Right forelimb (tissue), 1 donor: ENCODE data around the gene EVI2B.
"Not testable (repeated sequence)": the region's sequence is repeated elsewhere in the genome, so short reads cannot be mapped to it uniquely, and the experiment has no call there.

Experiments
- DNase-seq: peaks from one replicate; pipeline ENCODE4 v3.0.0-alpha.2; 2018

Gene EVI2B, protein sequence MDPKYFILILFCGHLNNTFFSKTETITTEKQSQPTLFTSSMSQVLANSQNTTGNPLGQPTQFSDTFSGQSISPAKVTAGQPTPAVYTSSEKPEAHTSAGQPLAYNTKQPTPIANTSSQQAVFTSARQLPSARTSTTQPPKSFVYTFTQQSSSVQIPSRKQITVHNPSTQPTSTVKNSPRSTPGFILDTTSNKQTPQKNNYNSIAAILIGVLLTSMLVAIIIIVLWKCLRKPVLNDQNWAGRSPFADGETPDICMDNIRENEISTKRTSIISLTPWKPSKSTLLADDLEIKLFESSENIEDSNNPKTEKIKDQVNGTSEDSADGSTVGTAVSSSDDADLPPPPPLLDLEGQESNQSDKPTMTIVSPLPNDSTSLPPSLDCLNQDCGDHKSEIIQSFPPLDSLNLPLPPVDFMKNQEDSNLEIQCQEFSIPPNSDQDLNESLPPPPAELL

DNA sequence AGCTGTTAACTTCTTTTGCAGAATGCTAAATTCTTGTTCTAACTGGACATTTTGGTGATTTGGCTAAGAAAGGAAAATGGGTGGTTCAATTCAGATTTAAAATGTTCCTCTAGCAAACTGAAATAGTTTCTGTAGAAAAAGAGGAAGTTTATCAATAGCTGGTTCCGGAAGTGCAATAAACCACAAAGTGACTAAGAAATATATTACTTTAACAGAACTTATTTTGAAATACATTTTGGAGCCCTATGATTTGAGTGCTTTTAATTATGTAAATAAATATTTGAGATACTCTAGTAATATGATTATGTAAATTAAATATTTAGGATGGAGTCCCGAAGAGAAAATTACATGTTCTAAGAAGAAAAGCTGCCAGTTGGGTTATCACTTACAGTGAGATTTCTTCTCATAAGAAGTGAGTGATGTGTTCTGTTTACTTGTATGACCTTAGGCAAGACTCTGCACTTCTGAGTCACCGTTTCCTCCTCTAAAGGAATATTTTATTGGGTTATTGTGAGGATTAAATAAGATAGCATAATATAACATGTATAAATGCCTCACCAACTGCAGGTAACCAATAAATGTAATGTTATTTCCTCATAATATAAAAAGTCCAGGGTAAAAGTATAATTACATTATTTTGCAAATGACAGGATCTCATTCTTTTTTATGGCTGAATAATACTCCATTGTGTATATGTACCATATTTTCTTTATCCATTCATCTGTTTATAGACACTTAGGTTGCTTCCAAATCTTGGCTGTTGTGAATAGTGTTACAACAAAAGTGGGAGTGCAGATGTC, at the start of gene EVI2B:
EVI2B (minus strand) TSS at position 73 of the 800 bp plus-strand sequence. CDS start 8,445 bp downstream, outside the sequence.
- no peak for DNase-seq

DNA sequence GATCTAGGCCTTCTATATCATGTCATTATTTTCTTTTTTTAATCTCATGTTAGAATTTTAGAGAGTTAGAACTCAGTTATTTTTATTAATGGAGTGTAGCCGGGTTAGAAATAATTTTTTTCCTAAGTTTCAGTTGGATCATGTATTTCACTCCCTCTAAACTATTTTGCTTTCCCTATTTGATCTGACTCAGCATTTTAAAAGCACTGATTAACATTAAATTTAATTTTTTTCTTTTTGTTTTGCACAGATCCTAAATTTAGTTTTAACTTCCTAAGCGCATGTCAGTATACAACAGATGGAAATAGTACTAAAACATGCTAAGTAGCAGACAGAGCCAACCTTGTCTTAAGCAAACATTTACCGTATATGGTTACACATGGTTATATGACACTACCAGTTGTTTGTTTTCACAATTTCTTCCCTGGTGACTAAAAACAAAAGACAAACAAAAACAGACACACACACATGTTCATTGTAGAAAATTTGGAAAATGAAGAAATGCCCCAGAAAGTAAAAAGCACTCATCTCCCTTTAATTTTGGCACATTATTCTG, 44.1 kb upstream of the EVI2B start:
- DNase-seq = no peak

DNA sequence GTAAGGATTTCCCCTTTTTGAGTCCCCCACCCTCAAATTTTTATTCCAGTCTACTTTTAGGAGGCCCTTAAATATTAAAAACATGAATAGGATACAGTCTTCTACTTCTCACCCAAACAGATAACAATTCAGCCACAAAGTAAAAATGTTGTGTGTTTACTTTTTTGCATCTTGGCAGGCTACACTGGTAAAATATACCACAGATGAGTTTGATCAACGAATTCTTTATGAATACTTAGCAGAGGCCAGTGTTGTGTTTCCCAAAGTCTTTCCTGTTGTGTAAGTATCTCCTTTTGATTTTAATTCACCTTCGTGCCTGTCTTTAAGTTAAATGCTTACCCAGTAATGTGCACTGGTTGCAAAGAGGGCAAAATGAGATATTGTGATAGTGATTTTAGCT, 43.2 kb upstream of the EVI2B start:
- no peak for DNase-seq

DNA sequence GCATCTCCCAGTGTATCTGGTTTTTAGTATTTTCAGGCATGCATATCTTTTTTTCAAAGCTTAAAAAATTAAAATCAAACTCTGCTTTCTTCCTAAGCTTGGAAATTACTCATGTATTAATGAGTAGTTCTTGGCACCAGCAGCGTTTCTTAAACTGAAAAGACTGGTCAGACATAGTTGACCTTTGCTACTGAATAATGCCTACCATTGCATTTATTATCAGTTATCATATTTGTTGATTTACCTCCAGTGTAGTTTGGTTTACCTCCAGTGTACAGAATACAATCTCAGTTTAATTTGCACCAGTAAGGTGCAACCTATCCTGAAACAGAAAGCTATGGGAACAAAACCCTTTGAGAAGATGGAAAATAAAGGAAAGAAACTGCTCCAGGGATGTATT, 42.1 kb upstream of the EVI2B start:
- no peak for DNase-seq

DNA sequence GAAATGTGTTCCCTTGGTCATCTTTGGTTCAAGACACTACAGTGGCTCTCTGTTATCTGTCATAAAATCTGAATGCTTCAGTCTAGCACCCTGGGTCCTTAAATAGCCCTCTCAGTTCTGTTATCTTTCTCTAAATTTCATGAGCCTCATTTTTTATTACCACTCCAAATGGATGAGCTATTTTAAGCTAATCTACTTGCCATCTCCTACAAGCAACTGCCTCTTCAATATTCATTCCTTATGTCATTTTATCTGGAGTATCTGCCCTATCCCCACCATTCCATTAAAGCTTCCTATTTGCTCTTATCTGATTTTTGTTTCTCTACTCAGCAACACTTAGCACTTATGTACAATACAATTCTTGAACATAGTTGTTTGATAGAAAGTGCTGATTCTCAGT, 35.6 kb upstream of the EVI2B start:
- no peak for DNase-seq

DNA sequence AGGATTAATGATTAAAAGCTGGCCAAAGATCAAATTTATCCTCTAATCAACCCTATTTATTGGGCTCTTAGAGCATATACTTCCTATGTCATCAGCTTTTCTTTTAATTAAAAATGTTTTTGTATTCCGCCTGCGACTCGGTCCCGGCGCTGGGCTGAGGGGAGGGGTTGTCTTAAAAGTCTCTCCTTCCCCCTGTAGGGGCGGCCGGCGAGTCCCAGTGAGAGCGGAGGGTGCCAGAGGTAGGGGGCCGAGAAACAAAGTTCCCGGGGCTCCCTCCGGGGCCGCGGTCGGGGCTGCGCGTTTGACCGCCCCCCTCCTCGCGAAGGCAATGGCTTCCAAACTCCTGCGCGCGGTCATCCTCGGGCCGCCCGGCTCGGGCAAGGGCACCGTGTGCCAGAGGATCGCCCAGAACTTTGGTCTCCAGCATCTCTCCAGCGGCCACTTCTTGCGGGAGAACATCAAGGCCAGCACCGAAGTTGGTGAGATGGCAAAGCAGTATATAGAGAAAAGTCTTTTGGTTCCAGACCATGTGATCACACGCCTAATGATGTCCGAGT, 31.4 kb upstream of the EVI2B start:
- not testable (repeated sequence) for DNase-seq

DNA sequence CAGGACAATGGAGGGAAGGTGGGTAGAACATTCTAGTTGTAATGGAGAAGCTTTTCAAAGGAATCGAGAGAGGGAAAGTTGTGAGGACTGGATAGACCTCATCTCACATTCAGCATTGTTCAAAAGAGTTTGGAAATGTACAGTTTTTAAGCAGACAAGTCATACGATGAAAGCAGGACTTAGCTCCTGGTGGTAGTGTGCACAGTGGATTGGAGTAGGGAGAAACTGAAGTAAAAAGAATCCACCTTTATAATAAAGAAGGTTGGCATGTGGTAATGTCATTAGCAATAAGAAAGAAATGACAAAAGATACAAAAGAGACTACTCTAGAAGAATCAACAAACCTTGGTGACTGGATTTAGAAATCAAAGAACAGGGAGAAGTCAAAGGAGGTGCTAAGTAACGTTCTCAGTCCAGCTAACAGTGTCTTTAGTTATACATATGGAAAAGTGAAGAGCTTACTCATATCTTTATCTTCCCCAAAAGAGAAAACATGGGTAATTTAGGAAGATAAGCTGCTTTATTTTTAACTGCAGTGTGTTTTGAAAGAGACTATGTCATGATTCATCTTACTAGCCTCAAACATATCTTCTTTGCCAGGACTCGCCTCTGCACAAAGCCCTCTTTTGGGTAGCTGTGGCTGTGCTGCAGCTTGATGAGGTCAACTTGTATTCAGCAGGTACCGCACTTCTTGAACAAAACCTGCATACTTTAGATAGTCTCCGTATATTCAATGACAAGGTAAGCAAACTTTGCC, 26.2 kb upstream of the EVI2B start:
- no peak for DNase-seq

DNA sequence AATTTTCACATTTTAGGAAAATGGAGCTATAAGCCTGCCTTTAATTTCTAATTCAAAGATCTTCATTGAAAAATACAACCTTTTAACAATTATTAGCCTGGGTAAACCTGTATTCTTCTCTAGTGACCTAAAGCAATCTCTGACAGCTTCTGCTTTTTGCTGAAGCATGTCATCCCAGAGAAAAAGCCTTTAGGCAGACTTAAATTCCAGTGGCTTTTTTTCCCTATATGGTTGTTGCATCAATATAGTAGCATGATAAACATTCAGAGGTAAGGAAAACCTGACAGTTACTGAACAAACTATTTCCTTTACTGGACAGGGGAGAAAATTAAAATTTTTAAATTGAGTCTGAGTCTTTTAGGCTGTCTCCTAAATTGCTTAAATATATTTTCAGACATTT, 15.4 kb upstream of the EVI2B start:
- DNase-seq = no peak

DNA sequence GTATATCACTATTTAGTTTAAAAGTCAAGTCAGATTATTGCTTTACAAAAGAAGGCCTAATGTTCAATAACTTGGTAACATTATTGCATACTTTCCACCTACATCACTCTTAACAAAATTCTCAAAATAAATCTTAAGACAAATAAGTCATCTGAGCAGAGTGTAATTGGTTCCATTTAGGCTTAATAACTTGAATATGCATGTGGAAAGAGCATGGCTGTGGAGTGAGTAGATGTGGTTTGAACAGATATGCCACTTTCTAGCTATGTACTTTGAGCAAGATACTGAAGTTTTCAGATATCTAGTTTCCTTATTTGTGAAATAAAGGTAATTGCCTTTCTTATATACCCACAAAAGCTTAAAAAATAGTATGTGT, 14.3 kb upstream of the EVI2B start:
- no peak for DNase-seq

DNA sequence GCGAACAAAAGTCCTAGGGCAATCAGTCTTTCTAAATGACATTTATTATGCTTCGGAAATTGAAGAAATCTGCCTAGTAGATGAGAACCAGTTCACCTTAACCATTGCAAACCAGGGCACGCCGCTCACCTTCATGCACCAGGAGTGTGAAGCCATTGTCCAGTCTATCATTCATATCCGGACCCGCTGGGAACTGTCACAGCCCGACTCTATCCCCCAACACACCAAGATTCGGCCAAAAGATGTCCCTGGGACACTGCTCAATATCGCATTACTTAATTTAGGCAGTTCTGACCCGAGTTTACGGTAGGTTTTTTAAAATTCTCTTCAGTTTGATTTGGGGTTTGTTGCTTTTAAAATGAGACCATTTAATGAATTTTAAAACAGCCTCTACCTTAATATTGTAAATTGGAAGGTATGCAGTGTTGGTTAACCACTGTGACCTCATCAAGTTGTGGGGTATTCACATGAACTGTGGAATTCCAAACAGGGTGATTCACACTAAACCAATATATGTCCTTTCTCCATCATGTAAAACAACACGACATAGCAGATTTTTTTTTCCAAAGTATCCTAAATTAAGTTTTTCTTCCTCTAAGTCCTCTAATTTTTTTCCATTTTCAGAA, 13.8 kb upstream of the EVI2B start:
- DNase-seq = no peak

DNA sequence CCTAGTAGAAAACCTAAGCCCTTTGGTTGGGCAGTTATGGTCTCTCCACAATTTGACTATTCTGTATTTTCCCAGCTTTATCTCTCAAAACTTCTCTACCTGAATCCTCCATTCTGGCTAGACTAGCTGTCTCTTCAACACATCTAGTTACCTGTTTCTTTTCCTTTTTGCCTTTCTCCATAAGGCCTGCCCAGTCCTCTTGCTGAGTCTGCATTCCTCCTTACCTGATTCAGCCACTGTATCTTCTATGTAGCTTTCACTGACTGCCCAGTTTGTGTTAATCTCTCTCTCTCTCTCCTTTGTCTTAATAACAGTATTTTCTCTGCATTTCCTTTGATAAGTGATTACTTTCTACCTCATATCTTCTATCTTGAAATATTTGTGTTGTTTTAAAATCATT, 9.7 kb upstream of the EVI2B start:
- DNase-seq = no peak

DNA sequence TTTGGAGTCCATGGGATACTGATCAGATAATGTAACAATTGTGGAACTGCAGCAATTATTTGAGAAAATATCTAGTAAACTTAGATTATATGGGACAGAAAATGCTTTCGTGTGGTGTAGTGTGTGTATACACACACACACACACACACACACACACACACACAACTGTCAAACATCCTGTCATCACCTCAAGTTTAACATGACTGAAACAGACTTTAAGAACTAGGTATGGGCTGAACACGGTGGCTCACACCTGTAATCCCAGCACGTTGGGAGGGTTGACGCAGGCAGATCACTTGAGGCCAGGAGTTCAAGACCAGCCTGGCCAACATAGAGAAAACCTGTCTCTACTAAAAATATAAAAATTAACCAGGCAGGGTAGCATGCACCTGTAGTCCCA, 8.1 kb upstream of the EVI2B start:
- DNase-seq = no peak

DNA sequence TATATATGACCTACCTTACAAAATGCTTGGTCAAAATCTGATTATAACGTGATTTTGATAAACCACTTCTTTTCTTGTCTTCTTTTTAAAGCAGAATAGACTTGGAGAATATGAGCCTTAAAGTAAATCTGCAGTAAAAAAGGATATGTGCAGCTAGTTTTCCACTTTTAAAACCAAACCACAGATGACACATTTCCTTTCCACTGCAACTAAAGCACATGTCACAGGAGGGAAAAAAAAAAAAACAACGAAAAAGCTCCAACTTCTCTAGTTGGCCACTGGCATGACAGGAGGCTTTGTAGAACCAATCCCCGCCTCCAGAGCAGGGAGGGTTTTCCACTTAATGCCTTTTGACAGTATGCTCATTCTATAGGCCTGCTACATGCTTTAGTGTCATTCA, 7.6 kb upstream of the EVI2B start, which contains the start of gene EVI2A:
EVI2A (minus strand) TSS at position 142 of the 400 bp plus-strand sequence. CDS start 2,609 bp downstream, outside the sequence.
- no peak for DNase-seq

DNA sequence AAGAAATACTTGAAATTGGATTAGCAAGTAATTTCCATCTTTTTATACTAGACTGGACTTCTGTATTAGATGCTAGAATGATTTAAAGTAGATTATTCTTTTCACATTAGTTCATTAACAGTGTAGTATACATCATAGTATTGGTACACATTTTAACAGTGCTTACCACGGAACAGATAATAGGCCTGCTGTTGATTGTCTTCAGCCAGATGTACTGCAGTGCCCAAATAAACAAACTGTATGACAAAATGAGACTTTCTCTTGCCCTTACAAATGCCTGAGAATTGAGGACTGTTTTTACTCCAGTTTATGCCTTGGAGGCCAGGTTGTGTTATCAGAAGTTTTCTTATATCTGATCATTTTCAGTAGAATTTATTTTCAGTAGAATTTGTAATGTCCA, 6.9 kb upstream of the EVI2B start:
- no peak for DNase-seq

DNA sequence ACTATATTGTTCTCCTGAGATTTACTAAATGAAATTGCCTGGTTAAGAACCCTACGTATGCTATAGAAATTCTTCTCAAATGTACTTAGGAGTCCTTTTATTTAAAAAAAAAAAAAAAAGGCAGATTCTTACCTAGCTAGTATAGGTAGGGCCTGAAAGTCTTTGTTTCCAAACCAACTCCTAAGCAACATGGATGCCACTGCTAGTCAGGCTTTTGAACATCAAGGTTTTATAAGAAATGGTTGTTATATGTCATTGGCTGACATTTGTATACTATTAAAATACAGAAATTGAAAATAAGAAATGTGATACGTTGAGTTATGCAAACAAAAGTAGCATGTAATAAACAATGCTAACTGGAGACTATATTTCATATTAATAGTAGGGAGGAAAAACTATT, 6.4 kb upstream of the EVI2B start:
- no peak for DNase-seq

DNA sequence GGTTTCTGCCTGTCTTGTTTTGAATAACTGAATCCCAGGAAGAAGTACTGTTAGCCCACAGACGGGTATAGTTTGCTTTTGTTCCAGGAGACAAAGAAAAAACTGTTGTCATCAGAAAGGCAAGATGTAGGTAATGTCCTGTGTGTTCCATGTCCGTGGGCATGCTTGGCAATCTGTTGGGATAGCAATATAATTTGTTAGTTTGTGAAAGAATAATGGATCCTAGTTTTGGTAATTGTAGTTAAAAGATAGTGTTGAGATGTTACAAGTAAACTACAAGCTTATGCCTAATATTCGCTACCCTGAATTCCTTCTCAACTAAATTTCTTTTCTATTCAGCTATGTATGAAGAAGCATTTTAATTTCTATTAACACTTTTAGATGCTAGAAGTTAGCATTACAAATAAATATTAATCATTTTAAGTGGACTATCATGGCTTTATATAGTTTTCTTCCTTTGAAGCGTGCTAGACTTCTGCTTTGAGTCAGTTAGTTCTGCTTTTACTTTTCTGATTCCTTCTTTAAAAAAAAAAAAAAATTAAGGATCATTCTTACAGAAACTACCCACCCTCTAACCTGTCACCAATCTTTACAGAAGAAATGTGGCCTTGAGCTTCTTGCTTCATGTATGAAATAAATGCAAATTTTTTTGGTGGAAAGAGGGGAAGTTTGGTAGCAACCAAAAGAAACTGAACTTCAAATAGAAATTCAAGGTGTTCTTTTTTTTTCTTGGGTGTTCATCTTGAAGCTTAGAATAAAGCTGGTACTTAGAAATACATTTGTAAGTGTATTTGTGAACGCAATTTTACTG, 5.2 kb upstream of the EVI2B start:
- no peak for DNase-seq

DNA sequence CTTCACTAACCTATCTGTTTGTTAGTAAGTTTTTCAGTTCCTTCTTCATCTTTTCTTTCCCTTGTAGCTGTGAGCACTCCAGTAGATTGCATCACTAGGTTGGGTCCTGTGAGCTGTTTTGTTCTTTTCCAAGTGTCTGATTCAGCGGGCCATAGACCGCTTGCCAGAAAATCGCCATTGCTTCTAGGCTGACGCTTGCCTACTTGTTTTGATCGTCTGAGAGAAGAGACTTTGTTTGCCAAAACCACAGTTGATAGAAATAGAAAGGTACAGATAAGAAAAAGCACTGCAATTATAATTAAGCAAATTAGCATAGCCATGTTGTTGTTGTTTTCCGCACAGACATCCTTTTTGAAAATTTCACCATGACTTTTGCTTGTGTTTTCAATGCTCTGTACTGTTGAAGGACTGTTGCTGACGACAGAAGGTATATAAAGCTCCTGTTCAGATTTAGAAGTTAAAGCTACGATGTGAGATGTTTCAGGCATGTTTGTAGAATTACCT, 4.5 kb upstream of the EVI2B start:
- DNase-seq = no peak

DNA sequence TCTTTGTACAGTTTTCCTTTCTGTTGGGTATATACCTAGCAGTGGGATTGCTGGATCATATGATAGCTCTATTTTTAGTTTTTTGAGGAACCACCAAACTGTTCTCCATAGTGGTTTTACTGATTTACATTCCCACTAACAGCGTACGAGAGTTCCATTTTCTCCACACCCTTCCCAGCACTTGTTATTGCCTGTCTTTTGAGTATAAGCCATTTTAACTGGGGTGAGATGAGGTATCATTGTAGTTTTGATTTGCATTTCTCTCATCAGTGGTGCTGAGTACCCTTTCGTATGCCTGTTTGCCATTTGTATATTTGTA, 887 bp upstream of the EVI2B start:
- DNase-seq = no peak

DNA sequence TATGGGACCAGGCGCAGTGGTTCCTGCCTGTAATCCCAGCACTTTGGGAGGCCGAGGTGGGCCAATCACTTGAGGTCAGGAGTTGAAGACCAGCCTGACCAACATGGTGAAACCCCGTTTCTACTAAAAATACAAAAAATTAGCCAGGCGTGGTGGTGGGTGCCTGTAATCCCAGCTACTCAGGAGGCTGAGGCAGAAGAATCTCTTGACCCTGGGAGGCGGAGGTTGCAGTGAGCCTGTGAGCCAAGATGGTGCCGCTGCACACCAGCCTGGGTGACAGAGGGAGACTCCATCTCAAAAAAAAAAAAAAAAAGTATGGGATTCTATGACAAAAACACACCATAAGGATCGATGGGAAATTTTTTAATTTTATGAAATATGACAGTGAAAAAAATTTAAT, 1.6 kb downstream of the EVI2B start:
- not testable (repeated sequence) for DNase-seq

DNA sequence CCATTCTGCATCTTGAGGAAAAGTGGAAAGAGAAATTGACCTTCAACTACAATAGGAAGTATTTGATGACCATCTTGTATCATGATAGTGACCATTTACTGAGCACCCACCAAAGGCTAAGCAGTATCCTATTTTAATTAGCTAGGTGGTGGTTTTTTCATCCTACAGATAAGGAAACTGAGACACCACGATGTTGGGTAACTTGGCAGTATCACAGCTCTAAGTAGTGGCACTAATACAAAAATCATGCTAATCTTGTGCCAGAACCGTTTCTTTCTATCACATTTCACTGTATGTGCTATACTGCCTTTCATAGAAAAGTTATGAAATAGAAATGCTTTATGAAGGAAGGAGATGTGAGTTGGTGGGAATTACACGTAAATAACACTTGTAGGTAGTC, 2.3 kb downstream of the EVI2B start:
- DNase-seq = no peak

DNA sequence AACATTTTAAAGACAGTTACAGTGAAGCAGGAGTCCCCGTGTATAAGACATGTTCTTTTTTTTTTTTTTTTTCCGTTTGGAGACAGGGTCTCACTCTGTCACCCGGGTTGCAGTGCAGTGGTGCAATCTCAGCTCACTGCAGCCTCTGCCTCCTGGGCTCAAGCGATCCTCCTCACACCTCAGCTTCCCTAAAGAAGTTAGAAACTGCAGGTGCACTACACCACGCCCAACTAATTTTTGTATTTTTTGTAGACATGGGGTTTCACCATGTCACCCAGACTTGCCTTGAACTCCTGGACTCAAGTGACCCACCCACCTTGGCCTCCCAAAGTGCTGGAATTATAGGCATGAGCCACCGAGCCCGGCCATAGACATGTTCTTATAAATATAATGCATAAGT, 3.0 kb downstream of the EVI2B start:
- no peak for DNase-seq
